Tibial nerve (tissue), 4 donors: Measurements from ENCODE around the gene UBB.

Experiments used
- EP300 ChIP-seq, 2 donors: sonication (generic); formaldehyde crosslinking; IDR thresholded peaks; one replicate each; pipeline ENCODE4 v1.6.1; 2017; ENCODE audit warnings: antibody characterized with exemption in 2 of 2, mild to moderate bottlenecking in 1 of 2
- POLR2A ChIP-seq, 2 donors: fragments of 450-650 bp; IDR thresholded peaks; one replicate each; pipeline ENCODE4 v1.6.1; 2017; ENCODE audit warnings: antibody characterized with exemption in 2 of 2, mild to moderate bottlenecking in 2 of 2, moderate library complexity in 2 of 2
- TF ChIP-seq, protein P1 (sequence below), 5 experiments: fragments of 200-600 bp in 3 of 5; fragments of 450-650 bp in 2 of 5; sonication (generic) in 3 of 5; IDR thresholded peaks; one replicate each; pipeline ENCODE4 v1.5.1; 2016 to 2019; ENCODE audit warnings: antibody characterized with exemption in 5 of 5, mild to moderate bottlenecking in 3 of 5, moderate library complexity in 2 of 5

DNA sequence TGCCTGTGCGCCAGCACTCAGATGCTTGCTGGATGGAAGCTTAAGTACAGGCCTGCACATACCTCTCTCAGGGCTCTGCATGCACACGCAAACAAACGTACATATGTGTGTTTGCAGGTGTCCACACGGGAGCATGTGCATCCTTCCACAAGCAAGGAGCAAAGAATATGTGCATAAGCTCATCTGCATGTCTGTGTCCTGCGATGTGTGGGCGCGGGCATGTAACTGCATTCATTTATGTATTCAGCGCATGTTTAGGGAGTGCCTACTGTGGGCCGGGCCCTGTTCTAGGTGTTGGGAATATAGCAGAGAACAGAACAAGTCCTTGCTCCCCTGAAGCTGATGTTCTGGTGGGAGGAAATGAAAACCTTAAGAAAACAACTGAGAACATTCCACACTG, 48.2 kb downstream of the UBB start:
- TF ChIP-seq POLR2A (IDR thresholded peaks at IDR 0.05), result no peak
- TF ChIP-seq, protein P1, sequence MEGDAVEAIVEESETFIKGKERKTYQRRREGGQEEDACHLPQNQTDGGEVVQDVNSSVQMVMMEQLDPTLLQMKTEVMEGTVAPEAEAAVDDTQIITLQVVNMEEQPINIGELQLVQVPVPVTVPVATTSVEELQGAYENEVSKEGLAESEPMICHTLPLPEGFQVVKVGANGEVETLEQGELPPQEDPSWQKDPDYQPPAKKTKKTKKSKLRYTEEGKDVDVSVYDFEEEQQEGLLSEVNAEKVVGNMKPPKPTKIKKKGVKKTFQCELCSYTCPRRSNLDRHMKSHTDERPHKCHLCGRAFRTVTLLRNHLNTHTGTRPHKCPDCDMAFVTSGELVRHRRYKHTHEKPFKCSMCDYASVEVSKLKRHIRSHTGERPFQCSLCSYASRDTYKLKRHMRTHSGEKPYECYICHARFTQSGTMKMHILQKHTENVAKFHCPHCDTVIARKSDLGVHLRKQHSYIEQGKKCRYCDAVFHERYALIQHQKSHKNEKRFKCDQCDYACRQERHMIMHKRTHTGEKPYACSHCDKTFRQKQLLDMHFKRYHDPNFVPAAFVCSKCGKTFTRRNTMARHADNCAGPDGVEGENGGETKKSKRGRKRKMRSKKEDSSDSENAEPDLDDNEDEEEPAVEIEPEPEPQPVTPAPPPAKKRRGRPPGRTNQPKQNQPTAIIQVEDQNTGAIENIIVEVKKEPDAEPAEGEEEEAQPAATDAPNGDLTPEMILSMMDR (IDR thresholded peaks at IDR 0.05), result no peak
- no peak for TF ChIP-seq EP300 (IDR thresholded peaks at IDR 0.05)
